ENCODE measurements around the gene VWA3B.

VWA3B gene

DNA sequence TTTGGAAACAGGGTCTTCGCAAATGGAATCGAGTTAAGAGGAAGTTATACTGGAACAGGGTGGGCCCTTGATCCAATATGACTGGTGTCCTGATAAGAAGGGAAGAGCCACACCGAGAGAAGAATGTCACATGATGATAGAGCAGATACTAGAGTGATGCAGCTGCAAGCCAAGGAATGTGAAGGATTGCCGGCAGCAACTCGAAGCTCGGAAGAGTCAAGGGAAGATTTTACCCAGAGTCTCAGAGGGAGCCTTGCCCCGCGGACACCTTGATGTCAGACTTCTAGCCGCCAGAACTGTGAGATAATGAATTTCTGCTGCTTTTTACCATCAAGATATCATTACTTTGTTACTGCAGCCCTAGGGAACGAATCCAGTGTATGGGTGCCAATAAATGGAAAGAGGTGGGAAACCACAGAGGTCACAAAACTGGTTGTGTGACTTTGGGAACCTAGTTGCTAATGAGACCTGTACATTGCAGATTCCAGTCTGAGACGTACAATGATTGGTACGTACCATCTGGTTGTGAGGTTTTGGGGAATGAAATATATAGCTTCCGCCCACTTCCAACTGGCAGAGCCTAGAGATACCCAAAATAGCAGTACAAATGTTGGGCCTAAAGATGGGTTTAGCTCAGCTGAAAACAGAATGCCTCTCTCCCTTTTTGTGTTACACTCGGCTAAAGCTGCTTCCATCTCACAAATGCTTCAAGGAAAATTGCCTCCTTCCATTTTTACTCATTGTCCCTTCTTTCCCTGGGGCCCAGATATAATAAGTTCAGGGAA, 28.6 kb upstream of the VWA3B start:
- TF ChIP-seq, protein P1, sequence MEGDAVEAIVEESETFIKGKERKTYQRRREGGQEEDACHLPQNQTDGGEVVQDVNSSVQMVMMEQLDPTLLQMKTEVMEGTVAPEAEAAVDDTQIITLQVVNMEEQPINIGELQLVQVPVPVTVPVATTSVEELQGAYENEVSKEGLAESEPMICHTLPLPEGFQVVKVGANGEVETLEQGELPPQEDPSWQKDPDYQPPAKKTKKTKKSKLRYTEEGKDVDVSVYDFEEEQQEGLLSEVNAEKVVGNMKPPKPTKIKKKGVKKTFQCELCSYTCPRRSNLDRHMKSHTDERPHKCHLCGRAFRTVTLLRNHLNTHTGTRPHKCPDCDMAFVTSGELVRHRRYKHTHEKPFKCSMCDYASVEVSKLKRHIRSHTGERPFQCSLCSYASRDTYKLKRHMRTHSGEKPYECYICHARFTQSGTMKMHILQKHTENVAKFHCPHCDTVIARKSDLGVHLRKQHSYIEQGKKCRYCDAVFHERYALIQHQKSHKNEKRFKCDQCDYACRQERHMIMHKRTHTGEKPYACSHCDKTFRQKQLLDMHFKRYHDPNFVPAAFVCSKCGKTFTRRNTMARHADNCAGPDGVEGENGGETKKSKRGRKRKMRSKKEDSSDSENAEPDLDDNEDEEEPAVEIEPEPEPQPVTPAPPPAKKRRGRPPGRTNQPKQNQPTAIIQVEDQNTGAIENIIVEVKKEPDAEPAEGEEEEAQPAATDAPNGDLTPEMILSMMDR (IDR thresholded peaks at IDR 0.05), result no peak

DNA sequence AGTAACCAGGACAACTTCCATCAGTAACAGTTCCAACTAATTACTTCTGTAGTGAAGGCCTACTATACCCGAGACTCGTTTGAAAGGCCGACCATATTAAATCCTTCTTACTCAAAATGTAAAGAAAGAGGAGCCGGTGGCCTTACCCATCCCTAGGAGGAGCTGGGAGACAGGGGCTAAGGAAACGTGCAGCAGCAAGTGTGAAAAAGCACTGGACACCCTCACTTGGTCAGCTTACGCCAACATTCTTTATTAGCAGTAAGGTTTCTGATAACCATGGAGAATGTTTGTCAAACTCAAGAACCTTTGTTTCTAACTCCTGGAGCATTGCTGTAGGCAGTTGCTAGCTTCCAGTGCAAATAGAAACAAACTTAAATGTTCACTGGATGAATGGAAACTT, 26.7 kb upstream of the VWA3B start:
- H3K4me2 ChIP-seq (ENCODE audit: low read length), result no peak overlapping the region
- no peaks in the 10 kb centered on the region for H3K9me3 ChIP-seq (ENCODE audit: control insufficient read depth, low read length)
- no peaks in the 10 kb centered on the region for H3K27me3 ChIP-seq (ENCODE audit: control insufficient read depth, insufficient read depth, low read length)
- no peak overlapping the region for H3K27ac ChIP-seq
- no peak overlapping the region for H3K9ac ChIP-seq
- TF ChIP-seq, protein P1 (IDR thresholded peaks at IDR 0.05), result no peak
- H3K4me3 ChIP-seq (ENCODE audit: low read depth, low read length), result no peak overlapping the region
- H2AFZ ChIP-seq, result no peak overlapping the region
- no peaks in the 10 kb centered on the region for H3K4me1 ChIP-seq
- no peaks in the 10 kb centered on the region for H3K79me2 ChIP-seq
- no peaks in the 10 kb centered on the region for H3K36me3 ChIP-seq (ENCODE audit: control insufficient read depth, insufficient read depth, low read length)

More for the DNA sequence above, 28.6 kb upstream of the VWA3B start:
- no peaks in the 10 kb centered on the region for H3K4me1 ChIP-seq
- no peak overlapping the region for H3K27ac ChIP-seq
- no peak overlapping the region for H3K4me2 ChIP-seq (ENCODE audit: low read length)
- no peaks in the 10 kb centered on the region for H3K79me2 ChIP-seq
- H3K4me3 ChIP-seq (ENCODE audit: low read depth, low read length), result no peak overlapping the region
- no peak overlapping the region for H3K9ac ChIP-seq
- no peaks in the 10 kb centered on the region for H3K9me3 ChIP-seq (ENCODE audit: control insufficient read depth, low read length)
- H2AFZ ChIP-seq, result no peak overlapping the region
- no peaks in the 10 kb centered on the region for H3K36me3 ChIP-seq (ENCODE audit: control insufficient read depth, insufficient read depth, low read length)
- H3K27me3 ChIP-seq (ENCODE audit: control insufficient read depth, insufficient read depth, low read length), result no peaks in the 10 kb centered on the region

DNA sequence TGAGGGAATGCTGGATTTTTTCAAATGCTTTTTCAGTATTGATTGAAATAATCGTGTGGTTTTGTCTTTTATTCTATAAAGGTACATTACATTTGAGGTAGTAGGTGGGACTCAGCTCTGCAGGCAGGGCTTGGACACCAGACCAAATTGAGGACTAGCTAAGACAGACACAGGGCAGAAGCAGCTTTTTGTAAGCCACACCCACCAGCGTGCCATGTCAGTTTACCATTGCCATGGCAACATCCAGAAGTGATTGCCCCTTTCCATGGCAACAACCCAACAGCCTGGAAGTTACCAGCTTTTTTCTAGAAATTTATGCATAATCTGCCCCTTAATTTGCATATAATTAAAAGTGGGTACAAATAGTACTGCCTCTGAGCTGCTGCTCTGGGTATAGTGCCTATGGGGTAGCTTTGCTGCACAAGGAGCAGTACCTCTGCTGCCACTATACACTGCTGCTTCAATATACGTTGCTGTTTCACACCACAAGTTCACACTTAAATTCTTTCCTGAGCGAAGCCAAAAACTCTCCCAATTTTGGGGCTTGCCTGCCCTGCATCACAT, 23.6 kb upstream of the VWA3B start:
- H3K4me3 ChIP-seq (ENCODE audit: low read depth, low read length), result no peak overlapping the region
- TF ChIP-seq, protein P1 (IDR thresholded peaks at IDR 0.05), result no peak

DNA sequence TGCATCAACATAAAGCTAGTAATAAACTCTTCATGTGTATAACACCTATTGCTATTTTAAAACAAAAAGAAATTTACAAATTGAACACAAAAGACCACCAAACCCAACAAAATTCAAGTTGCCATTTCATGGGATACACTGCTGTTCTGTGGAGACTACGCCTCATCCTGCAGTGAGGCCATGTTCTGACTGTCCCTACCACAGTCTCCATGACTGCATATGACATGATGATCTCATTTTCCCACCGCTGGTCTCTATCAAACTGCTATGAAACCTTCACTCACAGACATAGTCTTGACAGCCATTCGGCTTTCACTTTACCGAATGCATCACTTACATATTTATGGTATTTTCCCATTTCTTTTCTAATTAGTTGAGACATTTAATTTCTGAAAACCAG, 21.2 kb upstream of the VWA3B start:
- no peaks in the 10 kb centered on the region for H3K79me2 ChIP-seq
- H3K9me3 ChIP-seq (ENCODE audit: control insufficient read depth, low read length), result no peaks in the 10 kb centered on the region
- no peaks in the 10 kb centered on the region for H3K27me3 ChIP-seq (ENCODE audit: control insufficient read depth, insufficient read depth, low read length)
- H3K9ac ChIP-seq, result no peak overlapping the region
- H3K4me2 ChIP-seq (ENCODE audit: low read length), result no peak overlapping the region
- no peak overlapping the region for H3K4me3 ChIP-seq (ENCODE audit: low read depth, low read length)
- TF ChIP-seq, protein P1 (IDR thresholded peaks at IDR 0.05), result no peak
- no peaks in the 10 kb centered on the region for H3K36me3 ChIP-seq (ENCODE audit: control insufficient read depth, insufficient read depth, low read length)
- H3K4me1 ChIP-seq, result no peaks in the 10 kb centered on the region
- H3K27ac ChIP-seq, result no peak overlapping the region
- no peak overlapping the region for H2AFZ ChIP-seq

More for the DNA sequence above, 23.6 kb upstream of the VWA3B start:
- Histone ChIP-seq H3K36me3 (ENCODE audit: control insufficient read depth, insufficient read depth, low read length) (no peaks in the 10 kb centered on the region), H3K27ac (no peak overlapping the region), H3K4me2 (ENCODE audit: low read length) (no peak overlapping the region), H3K9me3 (ENCODE audit: control insufficient read depth, low read length) (no peaks in the 10 kb centered on the region), H3K4me1 (no peaks in the 10 kb centered on the region), H3K79me2 (no peaks in the 10 kb centered on the region), H3K27me3 (ENCODE audit: control insufficient read depth, insufficient read depth, low read length) (no peaks in the 10 kb centered on the region), H3K9ac (no peak overlapping the region), H2AFZ (no peak overlapping the region)

All from parathyroid adenoma (tissue), 2 donors.